NCI-H345 (cell line): ENCODE data around the gene THADA.
"Not testable (repeated sequence)": the region's sequence is repeated elsewhere in the genome, so short reads cannot be mapped to it uniquely, and the experiment has no call there.

Experiments used
- DNase-seq: peaks from one replicate; lab custom pipeline; 2025; lab: John Stamatoyannopoulos, UW

The THADA gene

GRCh38 chr2:43414033-43414432 lies 181.8 kb downstream of the THADA start:
- DNase-seq = no peak

DNA sequence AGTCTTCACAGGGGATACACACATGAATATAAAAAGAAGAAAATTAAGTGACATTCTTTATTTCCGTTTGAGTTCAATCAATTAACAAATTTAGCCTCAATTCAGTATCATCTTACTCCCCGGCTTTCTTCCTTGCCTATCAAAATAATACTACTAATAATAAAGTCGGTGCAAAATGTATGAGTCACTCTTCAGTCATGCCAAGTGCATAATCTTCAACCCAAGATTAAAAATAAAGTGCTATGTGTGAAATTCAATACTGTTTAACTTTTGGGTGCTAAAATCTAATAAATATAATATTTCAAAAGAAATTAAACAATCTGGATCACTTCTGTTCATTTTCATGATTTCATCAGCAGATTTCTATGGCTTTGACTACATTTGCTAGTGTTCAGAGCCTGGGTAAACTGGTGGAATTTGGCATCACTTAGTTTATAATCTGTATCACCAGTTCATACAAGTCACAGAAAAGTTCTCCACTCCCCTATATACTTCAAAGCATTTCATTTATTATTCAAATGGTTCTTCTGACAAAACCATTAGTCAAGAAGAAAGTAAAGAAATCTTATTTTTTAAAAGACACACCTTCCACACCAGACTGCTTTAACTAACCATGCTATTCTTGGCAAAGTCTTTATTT lies 183.6 kb downstream of the THADA start:
- DNase-seq = no peak

- no peak for DNase-seq
Observed at GRCh38 chr2:43410055-43410604, 185.7 kb downstream of the THADA start.

DNA sequence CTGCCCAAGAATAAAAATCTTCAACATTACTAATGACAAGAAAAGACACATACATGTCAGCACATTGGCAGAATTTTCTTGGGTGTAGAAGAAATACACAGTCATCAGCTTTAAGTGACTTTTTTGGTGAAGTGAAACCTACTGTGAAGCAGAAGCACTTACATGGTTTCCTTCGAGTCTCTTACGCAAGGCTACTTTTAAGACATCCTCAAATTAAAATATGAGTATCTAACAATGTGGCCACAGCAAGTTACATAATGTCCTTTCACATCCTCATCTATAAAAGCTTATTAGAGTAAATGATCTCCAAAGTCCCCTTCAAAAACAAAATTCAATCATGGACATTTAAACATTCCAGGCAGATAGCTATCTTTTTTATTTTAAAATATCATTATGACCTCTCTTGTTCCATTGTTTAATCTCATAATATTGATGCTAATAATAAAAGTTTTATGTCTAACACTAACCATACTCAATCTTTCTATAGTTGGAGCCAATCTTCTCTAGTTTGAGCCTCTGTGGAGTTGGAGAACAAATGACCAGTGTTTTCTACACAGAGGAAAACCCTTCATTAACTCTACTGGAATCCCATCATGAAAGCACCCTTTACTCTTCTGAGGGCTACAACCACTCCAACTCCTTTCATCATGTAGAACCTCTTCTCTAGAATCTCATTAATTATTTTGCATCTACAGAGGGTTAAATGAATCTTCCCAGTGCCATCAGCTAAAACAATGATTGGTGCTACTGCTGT lies 187.3 kb downstream of the THADA start:
- no peak for DNase-seq

DNA sequence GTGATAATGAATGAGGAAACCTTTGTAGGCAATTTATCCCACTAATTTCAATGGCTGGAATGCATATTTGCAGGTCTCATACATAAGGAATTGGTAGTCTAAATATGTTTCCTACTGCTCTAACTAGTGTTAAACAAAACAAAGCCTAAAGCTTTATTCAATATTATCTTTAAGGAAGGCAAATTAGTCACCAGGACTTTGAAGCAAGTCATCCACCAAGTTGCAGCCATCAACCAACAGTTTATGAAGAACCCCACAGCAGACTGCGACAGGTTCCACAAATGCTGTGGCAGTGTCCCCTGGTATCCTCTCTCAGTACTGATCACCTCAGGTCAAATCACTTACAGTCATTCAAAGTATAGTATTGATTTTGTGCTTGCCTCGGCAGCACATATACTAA lies 187.9 kb downstream of the THADA start:
- DNase-seq = no peak

- DNase-seq = no peak
Observed at GRCh38 chr2:43406651-43407279, 189.1 kb downstream of the THADA start.

- DNase-seq = no peak
Observed at GRCh38 chr2:43405829-43406228, 190.0 kb downstream of the THADA start.

- DNase-seq = no peak
Observed at GRCh38 chr2:43402452-43402937, 193.3 kb downstream of the THADA start.

DNA sequence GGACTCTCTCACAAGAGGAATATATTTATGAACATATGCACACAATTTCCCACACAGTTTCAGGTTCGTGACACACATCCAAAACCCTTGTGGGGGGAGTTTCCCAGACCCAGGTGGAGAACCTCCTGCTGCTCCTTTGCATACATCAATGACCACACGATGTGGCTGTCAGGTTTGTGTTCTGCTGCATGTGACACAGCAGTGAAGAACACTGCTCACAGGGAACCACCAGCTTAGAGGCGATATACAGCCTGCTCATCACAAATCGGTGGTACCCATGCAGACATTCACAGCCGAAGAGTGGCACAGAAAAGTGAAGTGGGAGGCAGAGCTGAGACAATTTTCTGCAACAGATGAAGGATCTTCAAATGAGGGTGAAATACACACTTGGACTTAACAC lies 193.8 kb downstream of the THADA start:
- DNase-seq = no peak

DNA sequence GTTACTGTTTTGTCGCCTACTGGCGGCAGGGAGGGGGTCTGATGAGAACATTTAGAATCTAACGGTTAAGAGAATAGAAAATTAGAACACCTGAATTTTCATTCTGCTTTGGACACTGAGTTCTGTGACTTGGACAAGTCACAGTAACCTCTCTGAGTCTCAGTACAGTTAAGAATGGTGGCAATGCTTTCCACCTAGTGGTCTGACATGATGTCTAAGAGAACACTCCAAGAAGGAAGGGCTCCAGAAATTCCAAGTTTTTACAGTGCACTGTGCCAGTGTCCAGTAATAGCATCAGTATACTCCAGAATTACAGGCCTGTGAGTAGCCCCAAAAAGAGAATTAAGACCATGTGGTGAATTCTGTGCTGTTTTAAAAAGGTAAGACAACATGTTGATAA lies 195.3 kb downstream of the THADA start:
- DNase-seq = no peak

- DNase-seq = no peak
Observed at GRCh38 chr2:43399515-43400264, 196.1 kb downstream of the THADA start.

GRCh38 chr2:43399098-43399497 lies 196.7 kb downstream of the THADA start:
- DNase-seq = no peak

- no peak for DNase-seq
Observed at GRCh38 chr2:43397821-43398220, 198.0 kb downstream of the THADA start.

- DNase-seq = no peak
Observed at GRCh38 chr2:43397411-43397810, 198.4 kb downstream of the THADA start.

DNA sequence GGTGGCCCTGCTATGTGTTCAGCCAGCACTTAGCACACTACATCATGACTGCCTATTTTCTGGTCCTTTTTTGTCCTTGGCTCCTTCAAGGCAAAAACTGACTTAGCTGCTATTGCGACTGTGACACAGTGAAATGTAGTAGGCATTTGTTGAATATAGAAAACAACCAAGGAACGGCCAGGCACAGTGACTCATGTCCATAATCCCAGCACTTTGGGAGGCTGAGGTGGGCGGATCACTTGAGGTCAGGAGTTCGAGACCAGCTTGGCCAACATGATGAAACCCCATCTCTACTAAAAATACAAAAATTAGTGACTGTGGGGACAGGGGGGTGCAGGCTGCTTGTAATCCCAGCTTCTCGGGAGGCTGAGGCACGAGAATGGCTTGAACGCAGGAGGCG lies 199.5 kb downstream of the THADA start:
- not testable (repeated sequence) for DNase-seq

DNA sequence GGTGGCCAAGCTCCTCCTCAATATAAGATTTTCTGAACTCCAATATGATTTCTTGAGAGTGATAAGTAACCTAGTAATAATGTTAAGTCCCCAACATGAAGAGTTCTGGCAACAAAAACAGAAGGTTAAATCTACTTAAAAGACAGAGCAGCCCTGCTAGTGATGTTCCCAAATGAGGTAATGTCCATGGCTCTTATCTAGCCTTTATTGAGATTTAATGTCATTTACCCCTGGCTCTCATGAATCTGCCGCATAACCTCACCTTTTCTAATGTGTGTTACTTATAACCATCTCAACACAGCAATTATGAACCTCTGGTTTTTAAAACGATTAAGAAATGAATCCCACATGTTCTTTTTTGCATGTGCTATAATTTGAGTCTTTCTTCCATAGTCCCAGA lies 201.9 kb downstream of the THADA start:
- no peak for DNase-seq

DNA sequence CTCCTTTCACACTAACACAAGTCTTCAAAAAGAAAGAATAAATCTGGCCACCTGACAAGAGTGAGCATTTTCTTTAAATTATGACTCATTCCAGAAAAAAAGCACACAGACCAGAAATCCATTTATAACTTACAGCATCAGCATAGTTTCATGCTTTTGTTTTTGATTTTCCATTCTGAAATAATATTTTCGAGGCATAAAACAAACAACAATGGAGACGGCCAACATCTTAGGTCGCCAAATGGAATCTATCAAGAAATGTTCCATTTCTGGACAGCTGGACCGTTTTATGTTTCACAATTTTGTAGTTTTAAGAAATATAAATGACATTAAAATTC lies 204.0 kb downstream of the THADA start:
- no peak for DNase-seq

DNA sequence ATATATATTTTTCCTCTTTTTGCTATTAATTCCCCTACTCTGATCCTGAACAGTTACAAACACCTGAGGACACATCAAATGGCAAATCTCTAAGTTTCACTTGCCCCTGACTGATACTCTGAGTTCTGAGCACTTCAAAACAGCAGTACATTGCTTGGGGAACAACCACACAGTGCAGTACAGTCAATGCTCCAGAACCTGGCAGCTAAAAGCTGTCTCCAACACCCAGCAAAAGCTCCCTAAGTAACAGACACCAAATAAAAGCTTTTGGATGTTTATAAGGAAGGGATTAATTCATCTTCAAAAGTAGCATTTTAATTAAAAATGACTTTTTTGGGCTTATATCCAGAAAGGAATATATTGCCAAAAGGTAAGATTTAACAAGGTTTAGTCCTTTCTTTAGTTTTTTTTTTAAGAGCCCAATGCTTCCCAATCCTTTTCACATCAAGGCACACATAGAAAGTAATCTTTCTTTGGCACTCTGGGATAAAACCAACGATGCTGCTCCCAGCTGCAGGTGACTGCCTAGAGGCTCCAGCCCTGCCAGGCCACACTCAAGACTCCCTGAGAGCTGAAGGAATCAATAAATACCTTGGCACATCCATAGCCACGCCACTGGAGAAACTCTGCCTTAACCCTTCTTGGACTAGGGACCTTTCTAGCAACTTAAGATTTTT lies 204.5 kb downstream of the THADA start:
- DNase-seq = no peak

DNA sequence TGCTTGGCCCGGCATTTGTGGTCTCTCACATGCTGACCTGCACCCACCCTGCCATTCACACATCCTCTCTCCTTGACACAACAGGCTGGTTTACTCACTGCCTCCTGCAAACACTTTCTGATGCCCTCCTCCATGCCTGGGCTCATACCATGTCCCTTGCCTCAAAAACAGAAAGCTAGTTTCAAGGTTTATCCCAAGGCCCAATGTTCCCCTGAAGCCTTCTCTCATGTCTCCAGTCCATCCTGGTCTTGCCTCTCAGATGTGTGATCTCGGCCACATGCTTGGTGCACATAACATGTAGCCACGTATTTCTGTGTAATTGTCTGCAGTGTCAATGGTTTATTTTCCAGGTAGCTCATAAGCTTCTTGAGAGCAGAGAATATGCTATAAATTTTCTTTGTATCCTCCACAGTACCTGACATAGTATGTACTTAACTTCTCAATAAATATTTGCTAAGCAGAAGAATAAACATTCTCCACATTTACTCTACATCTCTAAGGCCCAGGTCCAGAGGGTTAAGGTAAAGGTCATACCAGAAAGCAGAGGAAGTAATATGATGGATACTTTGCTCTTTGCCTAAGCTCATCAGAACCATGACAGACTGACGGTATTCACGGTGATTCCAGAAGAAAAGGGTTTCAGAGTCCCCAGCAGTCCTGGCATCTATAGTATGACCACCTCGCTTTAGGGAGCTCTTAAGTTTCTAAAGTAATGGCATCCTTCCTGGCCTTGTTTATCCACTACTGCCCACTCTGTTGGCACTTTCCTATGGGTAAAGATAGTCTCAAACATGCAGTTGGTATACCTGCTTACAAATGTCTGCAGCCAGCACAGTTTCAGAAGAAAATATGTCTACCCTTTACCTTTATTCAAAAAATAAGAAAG lies 206.0 kb downstream of the THADA start:
- DNase-seq = no peak

DNA sequence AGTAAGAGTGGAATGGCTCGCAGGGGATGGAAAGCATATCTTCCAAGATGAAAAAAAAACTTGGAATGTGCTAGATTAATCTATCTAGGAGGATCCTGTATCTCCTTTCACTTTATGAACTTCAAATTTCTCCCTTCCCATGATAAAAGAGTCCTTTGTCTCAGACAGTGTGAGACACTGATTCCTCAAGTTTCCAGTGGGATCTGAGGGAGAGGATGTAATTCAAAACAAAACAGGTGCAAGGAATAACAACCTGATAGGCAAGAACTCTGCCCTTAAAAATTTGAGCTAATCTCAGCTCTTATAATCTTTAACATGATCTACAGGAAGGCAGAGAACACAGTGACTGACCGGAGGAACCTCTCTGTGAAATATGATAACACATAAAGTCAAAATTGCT lies 207.5 kb downstream of the THADA start:
- no peak for DNase-seq
